ENCODE results near the gene CTSK. TPM values are rescaled to one million over a fixed set of nuclear protein-coding genes. Genes with fewer than 3 reads are reported as not detected.

The CTSK gene
- total RNA-seq, 2 experiments from 2014 or later: 1.5 to 2.1 TPM

GRCh38 chr1:150832597-150832996 is 24.5 kb upstream of the CTSK start:
- Mint-ChIP-seq H3K4me1 (no peaks in the 10 kb centered on the region), H3K36me3 (ENCODE audit: low read depth) (peaks cover 47% of the 10 kb centered on the region), H3K27me3 (no peaks in the 10 kb centered on the region), H3K9me3 (ENCODE audit: low read depth) (no peaks in the 10 kb centered on the region), H3K4me3 (no peak overlapping the region), H3K27ac (no peak overlapping the region)
- no peak for DNase-seq
- intact Hi-C loops (cut with DNase I, micrococcal nuclease): no loop called here
- ChIA-PET POLR2A (no interaction called here), CTCF (interaction anchor here (1.6 kb wide), 1 partner anchor 164 kb away, joined by 6 read pairs; no protein-coding TSS in a partner anchor)
- no peak for ATAC-seq

- intact Hi-C loops (cut with DNase I, micrococcal nuclease): no loop called here
- Mint-ChIP-seq H3K4me1 (no peaks in the 10 kb centered on the region), H3K4me3 (no peak overlapping the region), H3K27ac (no peak overlapping the region), H3K27me3 (no peaks in the 10 kb centered on the region), H3K9me3 (ENCODE audit: low read depth) (no peaks in the 10 kb centered on the region), H3K36me3 (ENCODE audit: low read depth) (peaks cover 35% of the 10 kb centered on the region)
- ATAC-seq (no peak), DNase-seq (no peak)
- POLR2A ChIA-PET: no interaction called here
- CTCF ChIA-PET: interaction anchor here (0.9 to 1.6 kb wide), 3 partner anchors 15 to 106 kb away, joined by 4 read pairs; no protein-coding TSS in a partner anchor
These were observed 21.7 kb upstream of the CTSK start for GRCh38 chr1:150829751-150830150.

GRCh38 chr1:150826299-150826698 is 18.2 kb upstream of the CTSK start:
- Mint-ChIP-seq H3K4me1 (peaks cover under 1% of the 10 kb centered on the region), H3K27ac (no peak overlapping the region), H3K36me3 (ENCODE audit: low read depth) (peaks cover 24% of the 10 kb centered on the region), H3K27me3 (no peaks in the 10 kb centered on the region), H3K4me3 (no peak overlapping the region), H3K9me3 (ENCODE audit: low read depth) (no peaks in the 10 kb centered on the region)
- POLR2A ChIA-PET: interaction anchor here (0.6 kb wide), 1 partner anchor 667 kb away, joined by 4 read pairs; no protein-coding TSS in a partner anchor
- intact Hi-C loops (cut with DNase I, micrococcal nuclease): no loop called here
- CTCF ChIA-PET: interaction anchor here (0.7 to 3.5 kb wide), 5 partner anchors 24 to 308 kb away, joined by 3 to 14 read pairs (median 3); no protein-coding TSS in a partner anchor
- DNase-seq (no peak), ATAC-seq (no peak)

- Mint-ChIP-seq H3K9me3 (ENCODE audit: low read depth) (no peaks in the 10 kb centered on the region), H3K4me3 (no peak overlapping the region), H3K27me3 (no peaks in the 10 kb centered on the region), H3K4me1 (peaks cover 5% of the 10 kb centered on the region), H3K36me3 (ENCODE audit: low read depth) (peaks cover 30% of the 10 kb centered on the region), H3K27ac (no peak overlapping the region)
- intact Hi-C loops (cut with DNase I, micrococcal nuclease): no loop called here
- ChIA-PET POLR2A (no interaction called here), CTCF (interaction anchor here (0.5 kb wide), 1 partner anchor 67 kb away, joined by 3 read pairs; no protein-coding TSS in a partner anchor)
- DNase-seq (no peak), ATAC-seq (peak; percentile 61)
These were observed 12.9 kb upstream of the CTSK start for GRCh38 chr1:150820730-150821512.

- intact Hi-C loops (cut with DNase I, micrococcal nuclease): no loop called here
- ChIA-PET CTCF (interaction anchor here (1.7 kb wide), 1 partner anchor 11 kb away, joined by 3 read pairs; no protein-coding TSS in a partner anchor), POLR2A (no interaction called here)
- Mint-ChIP-seq H3K4me1 (peaks cover 2% of the 10 kb centered on the region), H3K4me3 (no peak overlapping the region), H3K27me3 (no peaks in the 10 kb centered on the region), H3K9me3 (ENCODE audit: low read depth) (no peaks in the 10 kb centered on the region), H3K36me3 (ENCODE audit: low read depth) (peaks cover 31% of the 10 kb centered on the region), H3K27ac (no peak overlapping the region)
- ATAC-seq (no peak), DNase-seq (no peak)
These were observed 7.8 kb upstream of the CTSK start for GRCh38 chr1:150815871-150816270.

- no peaks in the 10 kb centered on the region for H3K27me3 Mint-ChIP-seq
- peaks cover 29% of the 10 kb centered on the region for H3K36me3 Mint-ChIP-seq (ENCODE audit: low read depth)
- ChIA-PET CTCF (interaction anchor here (1.2 to 1.3 kb wide), 2 partner anchors 26 to 101 kb away, joined by 3 to 4 read pairs; no protein-coding TSS in a partner anchor), POLR2A (no interaction called here)
- peaks cover 1% of the 10 kb centered on the region for H3K4me1 Mint-ChIP-seq
- no peak overlapping the region for H3K4me3 Mint-ChIP-seq
- no peak overlapping the region for H3K27ac Mint-ChIP-seq
- ATAC-seq (no peak), DNase-seq (peak; percentile 43)
- intact Hi-C loops (cut with DNase I, micrococcal nuclease): no loop called here
- H3K9me3 Mint-ChIP-seq (ENCODE audit: low read depth): no peaks in the 10 kb centered on the region
These were observed 5.1 kb upstream of the CTSK start for GRCh38 chr1:150813028-150813707.

GRCh38 chr1:150810958-150811659 is 3.0 kb upstream of the CTSK start:
- H3K4me3 Mint-ChIP-seq: no peak overlapping the region
- H3K36me3 Mint-ChIP-seq (ENCODE audit: low read depth): peaks cover 15% of the 10 kb centered on the region
- ATAC-seq (no peak), DNase-seq (no peak)
- ChIA-PET POLR2A (no interaction called here), CTCF (no interaction called here)
- no peaks in the 10 kb centered on the region for H3K9me3 Mint-ChIP-seq (ENCODE audit: low read depth)
- no peak overlapping the region for H3K27ac Mint-ChIP-seq
- H3K4me1 Mint-ChIP-seq: peaks cover 14% of the 10 kb centered on the region
- intact Hi-C loops (cut with DNase I, micrococcal nuclease): no loop called here
- no peaks in the 10 kb centered on the region for H3K27me3 Mint-ChIP-seq

- intact Hi-C loops (cut with DNase I, micrococcal nuclease): no loop called here
These were observed 1.6 kb upstream of the CTSK start for GRCh38 chr1:150809651-150810050.

GRCh38 chr1:150808846-150809245 is 786 bp upstream of the CTSK start:
- Mint-ChIP-seq H3K27me3 (no peaks in the 10 kb centered on the region), H3K36me3 (ENCODE audit: low read depth) (peaks cover 6% of the 10 kb centered on the region), H3K9me3 (ENCODE audit: low read depth) (no peaks in the 10 kb centered on the region), H3K4me3 (no peak overlapping the region), H3K4me1 (peaks cover 14% of the 10 kb centered on the region), H3K27ac (no peak overlapping the region)
- DNase-seq: no peak
- POLR2A ChIA-PET: interaction anchor here (0.8 kb wide), 1 partner anchor 58 kb away, joined by 4 read pairs; no protein-coding TSS in a partner anchor
- ATAC-seq: no peak
- CTCF ChIA-PET: interaction anchor here (0.7 to 1.2 kb wide), 4 partner anchors 9 to 337 kb away, joined by 3 read pairs; no protein-coding TSS in a partner anchor
- intact Hi-C loops (cut with DNase I, micrococcal nuclease): no loop called here

More at GRCh38 chr1:150809651-150810050, 1.6 kb upstream of the CTSK start:
- Mint-ChIP-seq H3K4me3 (no peak overlapping the region), H3K27me3 (no peaks in the 10 kb centered on the region), H3K9me3 (ENCODE audit: low read depth) (no peaks in the 10 kb centered on the region), H3K4me1 (peaks cover 14% of the 10 kb centered on the region), H3K36me3 (ENCODE audit: low read depth) (peaks cover 11% of the 10 kb centered on the region), H3K27ac (no peak overlapping the region)
- CTCF ChIA-PET: interaction anchor here (0.5 to 1.0 kb wide), 3 partner anchors 8 to 71 kb away, joined by 3 read pairs; no protein-coding TSS in a partner anchor
- no peak for DNase-seq
- no peak for ATAC-seq
- POLR2A ChIA-PET: no interaction called here

- Mint-ChIP-seq H3K9me3 (ENCODE audit: low read depth) (no peaks in the 10 kb centered on the region), H3K27me3 (no peaks in the 10 kb centered on the region), H3K4me3 (no peak overlapping the region), H3K27ac (no peak overlapping the region), H3K4me1 (peaks cover 14% of the 10 kb centered on the region), H3K36me3 (ENCODE audit: low read depth) (peaks cover 4% of the 10 kb centered on the region)
- DNase-seq (no peak), ATAC-seq (no peak)
- intact Hi-C loops (cut with DNase I, micrococcal nuclease): no loop called here
- ChIA-PET CTCF (interaction anchor here (0.6 to 1.1 kb wide), 3 partner anchors 19 to 153 kb away, joined by 3 to 4 read pairs (median 3); no protein-coding TSS in a partner anchor), POLR2A (no interaction called here)
These were observed 624 bp downstream of the CTSK start for GRCh38 chr1:150807249-150808023.

Measured in activated CD4-positive, alpha-beta T cell treated with anti-CD3 and anti-CD28 coated beads for 36 hours (primary cell).